ENCODE results near the gene CCSER1. TPM values are rescaled to one million over a fixed set of nuclear protein-coding genes. Genes with fewer than 3 reads are reported as not detected.

CCSER1 gene
- total RNA-seq, 1 donor from 2014 or later = 8.4 TPM

- no peaks in the 10 kb centered on the region for H3K4me1 ChIP-seq
- no peak for TF ChIP-seq CTCF (IDR thresholded peaks at IDR 0.05)
- no peaks in the 10 kb centered on the region for H3K27me3 ChIP-seq (ENCODE audit: low read depth)
- no peak overlapping the region for H3K27ac ChIP-seq
- H3K9me3 ChIP-seq = no peaks in the 10 kb centered on the region
- H3K4me3 ChIP-seq = no peak overlapping the region
- ATAC-seq (no peak), DNase-seq (no peak)
- H3K36me3 ChIP-seq = no peaks in the 10 kb centered on the region
- intact Hi-C loops (cut with DNase I) = no loop called here
Measured at GRCh38 chr4:90240333-90240732, 113.1 kb downstream of the CCSER1 start.

GRCh38 chr4:90241008-90241407, 113.8 kb downstream of the CCSER1 start:
- no peaks in the 10 kb centered on the region for H3K9me3 ChIP-seq
- ATAC-seq = no peak

GRCh38 chr4:90245837-90246236, 118.6 kb downstream of the CCSER1 start:
- no peak for TF ChIP-seq CTCF (IDR thresholded peaks at IDR 0.05)
- H3K4me3 ChIP-seq = no peak overlapping the region
- H3K4me1 ChIP-seq = no peaks in the 10 kb centered on the region
- H3K9me3 ChIP-seq = no peaks in the 10 kb centered on the region
- ATAC-seq (no peak), DNase-seq (no peak)
- H3K27ac ChIP-seq = no peak overlapping the region
- no peaks in the 10 kb centered on the region for H3K36me3 ChIP-seq
- no peaks in the 10 kb centered on the region for H3K27me3 ChIP-seq (ENCODE audit: low read depth)
- intact Hi-C loops (cut with DNase I) = no loop called here

More at GRCh38 chr4:90241008-90241407, 113.8 kb downstream of the CCSER1 start:
- no peak for TF ChIP-seq CTCF (IDR thresholded peaks at IDR 0.05)
- no peak for DNase-seq
- H3K27ac ChIP-seq = no peak overlapping the region
- H3K4me3 ChIP-seq = no peak overlapping the region
- H3K27me3 ChIP-seq (ENCODE audit: low read depth) = no peaks in the 10 kb centered on the region
- H3K36me3 ChIP-seq = no peaks in the 10 kb centered on the region
- intact Hi-C loops (cut with DNase I) = no loop called here
- H3K4me1 ChIP-seq = no peaks in the 10 kb centered on the region

- intact Hi-C loops (cut with DNase I) = no loop called here
- H3K4me1 ChIP-seq = no peaks in the 10 kb centered on the region
- DNase-seq (no peak), ATAC-seq (no peak)
- H3K36me3 ChIP-seq = no peaks in the 10 kb centered on the region
- H3K27ac ChIP-seq = no peak overlapping the region
- no peaks in the 10 kb centered on the region for H3K9me3 ChIP-seq
- TF ChIP-seq CTCF (IDR thresholded peaks at IDR 0.05) = no peak
- H3K27me3 ChIP-seq (ENCODE audit: low read depth) = no peaks in the 10 kb centered on the region
- no peak overlapping the region for H3K4me3 ChIP-seq
Measured at GRCh38 chr4:90246816-90247215, 119.6 kb downstream of the CCSER1 start.

- TF ChIP-seq CTCF (IDR thresholded peaks at IDR 0.05) = no peak
- no peak overlapping the region for H3K27ac ChIP-seq
Measured at GRCh38 chr4:90254357-90254756, 127.2 kb downstream of the CCSER1 start.

GRCh38 chr4:90274175-90274574, 147.0 kb downstream of the CCSER1 start:
- no peak for TF ChIP-seq CTCF (IDR thresholded peaks at IDR 0.05)
- no peak for DNase-seq
- intact Hi-C loops (cut with DNase I) = no loop called here
- peaks cover 7% of the 10 kb centered on the region for H3K9me3 ChIP-seq
- H3K27ac ChIP-seq = no peak overlapping the region
- H3K4me1 ChIP-seq = no peaks in the 10 kb centered on the region
- no peaks in the 10 kb centered on the region for H3K36me3 ChIP-seq
- no peak for ATAC-seq
- H3K4me3 ChIP-seq = no peak overlapping the region
- no peaks in the 10 kb centered on the region for H3K27me3 ChIP-seq (ENCODE audit: low read depth)

More at GRCh38 chr4:90254357-90254756, 127.2 kb downstream of the CCSER1 start:
- H3K9me3 ChIP-seq = no peaks in the 10 kb centered on the region
- ATAC-seq (no peak), DNase-seq (no peak)
- intact Hi-C loops (cut with DNase I) = no loop called here
- no peaks in the 10 kb centered on the region for H3K36me3 ChIP-seq
- H3K4me3 ChIP-seq = no peak overlapping the region
- no peaks in the 10 kb centered on the region for H3K27me3 ChIP-seq (ENCODE audit: low read depth)
- no peaks in the 10 kb centered on the region for H3K4me1 ChIP-seq
